HUDEP-2 (cell line): ENCODE results near the gene DIDO1.

Experiments
- DNase-seq, 76 experiments: peaks; one replicate each; lab custom pipeline; 2025; ENCODE audit not compliant: unreplicated experiment in 76 of 76; lab: John Stamatoyannopoulos, UW

Gene DIDO1

GRCh38 chr20:62914436-62914835 lies 11.9 kb downstream of the DIDO1 start:
- no peak for DNase-seq

- no peak for DNase-seq
Measured at GRCh38 chr20:62913043-62913630, 13.2 kb downstream of the DIDO1 start.

- no peak for DNase-seq
Measured at GRCh38 chr20:62911701-62912280, 14.5 kb downstream of the DIDO1 start.

- no peak for DNase-seq
Measured at GRCh38 chr20:62910777-62911497, 15.4 kb downstream of the DIDO1 start.

GRCh38 chr20:62910217-62910766 lies 16.0 kb downstream of the DIDO1 start:
- no peak for DNase-seq

- no peak for DNase-seq
Measured at GRCh38 chr20:62908971-62909791, 17.1 kb downstream of the DIDO1 start.

- DNase-seq, result no peak
Measured at GRCh38 chr20:62907384-62908317, 18.7 kb downstream of the DIDO1 start.

- no peak for DNase-seq
Measured at GRCh38 chr20:62906647-62907375, 19.5 kb downstream of the DIDO1 start.

- no peak for DNase-seq
Measured at GRCh38 chr20:62906209-62906608, 20.1 kb downstream of the DIDO1 start.

- DNase-seq, result no peak
Measured at GRCh38 chr20:62905536-62906117, 20.7 kb downstream of the DIDO1 start.

- no peak for DNase-seq
Measured at GRCh38 chr20:62902926-62903615, 23.2 kb downstream of the DIDO1 start.

GRCh38 chr20:62901891-62902290 lies 24.4 kb downstream of the DIDO1 start:
- DNase-seq, result no peak

GRCh38 chr20:62900692-62901584 lies 25.4 kb downstream of the DIDO1 start:
- no peak for DNase-seq

GRCh38 chr20:62900052-62900691 lies 26.1 kb downstream of the DIDO1 start:
- DNase-seq, result peak in 58 of 76 experiments; percentile 6 to 72 (median 40)

- DNase-seq, result no peak
Measured at GRCh38 chr20:62899633-62900051, 26.7 kb downstream of the DIDO1 start.

- no peak for DNase-seq
Measured at GRCh38 chr20:62898970-62899632, 27.2 kb downstream of the DIDO1 start.
